Parathyroid adenoma (tissue), 2 donors: ENCODE measurements around the gene GREB1L.

ENCODE experiments used
- H2AFZ ChIP-seq: fragments of 300-600 bp; sonication (generic); one replicate; pipeline ENCODE4 v1.7.0; 2017; ENCODE audit warnings: antibody characterized with exemption, mild to moderate bottlenecking
- H3K27ac ChIP-seq: fragments of 300-600 bp; sonication (generic); one replicate; pipeline ENCODE4 v1.7.0; 2017
- H3K27me3 ChIP-seq: fragments of 300-600 bp; sonication (generic); one replicate; pipeline ENCODE4 v1.7.0; 2017; ENCODE audit warnings: low read length; ENCODE audit not compliant: control insufficient read depth, insufficient read depth
- H3K36me3 ChIP-seq: fragments of 300-600 bp; sonication (generic); one replicate; pipeline ENCODE4 v1.7.0; 2017; ENCODE audit warnings: low read length; ENCODE audit not compliant: control insufficient read depth, insufficient read depth
- H3K4me1 ChIP-seq: fragments of 300-600 bp; sonication (generic); one replicate; pipeline ENCODE4 v1.7.0; 2017; ENCODE audit warnings: control low read depth
- H3K4me2 ChIP-seq: fragments of 300-600 bp; sonication (generic); one replicate; pipeline ENCODE4 v1.7.0; 2017; ENCODE audit warnings: low read length
- H3K4me3 ChIP-seq: fragments of 300-600 bp; sonication (generic); one replicate; pipeline ENCODE4 v1.7.0; 2017; ENCODE audit warnings: low read depth, low read length
- H3K79me2 ChIP-seq: fragments of 300-600 bp; sonication (generic); one replicate; pipeline ENCODE4 v1.7.0; 2017; ENCODE audit warnings: control low read depth
- H3K9ac ChIP-seq: fragments of 300-600 bp; sonication (generic); one replicate; pipeline ENCODE4 v1.7.0; 2017; ENCODE audit warnings: mild to moderate bottlenecking
- H3K9me3 ChIP-seq: fragments of 300-600 bp; sonication (generic); one replicate; pipeline ENCODE4 v1.7.0; 2017; ENCODE audit warnings: low read length; ENCODE audit not compliant: control insufficient read depth
- TF ChIP-seq, protein P1 (sequence below): fragments of 300-600 bp; sonication (generic); IDR thresholded peaks from one replicate; pipeline ENCODE4 v1.7.0; 2017; ENCODE audit warnings: antibody characterized with exemption, mild to moderate bottlenecking
- donor health status: primary hyperparathyroidism.

The GREB1L gene

DNA sequence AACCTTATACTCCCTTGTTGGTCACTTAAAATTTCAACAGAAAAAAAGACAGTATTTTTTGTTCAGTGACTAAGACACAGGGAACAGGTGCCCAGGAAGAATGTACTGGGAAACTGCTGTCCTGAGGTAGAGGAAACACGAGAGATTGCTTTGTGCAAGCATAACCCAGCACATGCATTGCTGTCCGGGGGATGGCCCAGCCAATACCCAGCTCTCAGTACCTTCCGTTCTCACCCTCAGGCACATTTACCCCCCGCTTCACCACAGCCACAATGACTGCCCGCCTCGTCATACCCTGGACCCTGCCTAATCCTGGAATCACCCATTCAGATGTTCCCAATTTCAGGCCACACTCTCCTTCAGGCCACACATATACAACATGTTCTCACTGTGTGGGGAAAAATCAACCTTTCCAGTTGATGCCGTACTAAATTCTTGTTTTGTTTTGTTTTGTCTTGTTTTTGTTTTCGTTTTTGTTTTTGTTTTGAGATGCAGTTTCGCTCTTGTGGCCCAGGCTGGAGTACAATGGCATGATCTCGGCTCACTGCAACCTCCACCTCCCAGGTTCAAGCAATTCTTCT, 217.8 kb downstream of the GREB1L start:
- H3K27me3 ChIP-seq = no peaks in the 10 kb centered on the region
- no peaks in the 10 kb centered on the region for H3K36me3 ChIP-seq
- H3K4me1 ChIP-seq = no peaks in the 10 kb centered on the region
- no peak overlapping the region for H2AFZ ChIP-seq
- no peaks in the 10 kb centered on the region for H3K9me3 ChIP-seq
- TF ChIP-seq, protein P1, sequence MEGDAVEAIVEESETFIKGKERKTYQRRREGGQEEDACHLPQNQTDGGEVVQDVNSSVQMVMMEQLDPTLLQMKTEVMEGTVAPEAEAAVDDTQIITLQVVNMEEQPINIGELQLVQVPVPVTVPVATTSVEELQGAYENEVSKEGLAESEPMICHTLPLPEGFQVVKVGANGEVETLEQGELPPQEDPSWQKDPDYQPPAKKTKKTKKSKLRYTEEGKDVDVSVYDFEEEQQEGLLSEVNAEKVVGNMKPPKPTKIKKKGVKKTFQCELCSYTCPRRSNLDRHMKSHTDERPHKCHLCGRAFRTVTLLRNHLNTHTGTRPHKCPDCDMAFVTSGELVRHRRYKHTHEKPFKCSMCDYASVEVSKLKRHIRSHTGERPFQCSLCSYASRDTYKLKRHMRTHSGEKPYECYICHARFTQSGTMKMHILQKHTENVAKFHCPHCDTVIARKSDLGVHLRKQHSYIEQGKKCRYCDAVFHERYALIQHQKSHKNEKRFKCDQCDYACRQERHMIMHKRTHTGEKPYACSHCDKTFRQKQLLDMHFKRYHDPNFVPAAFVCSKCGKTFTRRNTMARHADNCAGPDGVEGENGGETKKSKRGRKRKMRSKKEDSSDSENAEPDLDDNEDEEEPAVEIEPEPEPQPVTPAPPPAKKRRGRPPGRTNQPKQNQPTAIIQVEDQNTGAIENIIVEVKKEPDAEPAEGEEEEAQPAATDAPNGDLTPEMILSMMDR = no peak
- no peak overlapping the region for H3K4me2 ChIP-seq
- no peak overlapping the region for H3K4me3 ChIP-seq
- no peaks in the 10 kb centered on the region for H3K79me2 ChIP-seq
- no peak overlapping the region for H3K9ac ChIP-seq
- no peak overlapping the region for H3K27ac ChIP-seq

DNA sequence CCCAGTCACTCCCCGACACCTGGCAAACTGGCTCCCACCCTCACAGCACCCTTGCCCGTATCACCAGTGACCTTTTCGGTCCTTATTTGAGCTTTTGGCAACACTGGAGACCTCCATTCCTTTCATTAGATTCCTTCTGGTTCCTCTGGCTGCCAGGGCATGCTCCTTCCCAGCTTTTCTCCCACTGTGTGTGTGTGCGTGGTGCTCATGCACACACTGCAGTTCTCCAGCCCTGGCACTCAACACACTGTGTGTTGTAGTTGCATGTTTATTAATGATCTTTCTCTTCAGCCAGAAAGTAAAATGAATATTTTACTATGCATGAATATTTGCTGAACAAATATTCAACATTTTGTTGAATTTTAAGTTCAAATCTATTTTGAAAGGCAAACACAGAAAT, 219.4 kb downstream of the GREB1L start:
- Histone ChIP-seq H3K79me2 (no peaks in the 10 kb centered on the region), H3K4me2 (no peak overlapping the region), H3K9ac (no peak overlapping the region), H3K4me3 (no peak overlapping the region), H3K36me3 (no peaks in the 10 kb centered on the region), H3K9me3 (no peaks in the 10 kb centered on the region), H3K27me3 (no peaks in the 10 kb centered on the region), H3K27ac (no peak overlapping the region), H2AFZ (no peak overlapping the region), H3K4me1 (no peaks in the 10 kb centered on the region)
- TF ChIP-seq, protein P1 = no peak

DNA sequence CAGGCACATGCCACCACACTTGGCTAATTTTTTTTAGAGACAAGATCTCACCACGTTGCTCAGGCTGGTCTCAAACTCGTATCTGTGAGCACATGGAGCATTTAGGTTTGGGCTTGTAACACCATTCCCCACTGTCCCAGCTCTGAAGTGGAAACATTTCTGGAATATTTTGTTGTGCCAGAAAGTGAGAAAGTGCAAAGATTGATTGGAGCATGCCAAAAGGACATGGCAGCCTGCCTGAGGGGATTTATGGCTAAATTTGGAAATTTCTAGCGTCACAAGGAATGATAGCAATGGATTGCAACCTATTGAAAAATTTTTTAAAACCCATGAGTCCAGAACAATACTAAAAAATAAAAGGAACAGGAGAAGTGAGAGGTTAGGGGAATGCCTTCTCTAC, 221.7 kb downstream of the GREB1L start:
- no peak overlapping the region for H2AFZ ChIP-seq
- H3K79me2 ChIP-seq = no peaks in the 10 kb centered on the region
- no peak overlapping the region for H3K4me2 ChIP-seq
- TF ChIP-seq, protein P1 = no peak
- no peaks in the 10 kb centered on the region for H3K27me3 ChIP-seq
- no peaks in the 10 kb centered on the region for H3K9me3 ChIP-seq
- no peaks in the 10 kb centered on the region for H3K4me1 ChIP-seq
- no peak overlapping the region for H3K27ac ChIP-seq
- H3K36me3 ChIP-seq = no peaks in the 10 kb centered on the region
- no peak overlapping the region for H3K9ac ChIP-seq
- no peak overlapping the region for H3K4me3 ChIP-seq

DNA sequence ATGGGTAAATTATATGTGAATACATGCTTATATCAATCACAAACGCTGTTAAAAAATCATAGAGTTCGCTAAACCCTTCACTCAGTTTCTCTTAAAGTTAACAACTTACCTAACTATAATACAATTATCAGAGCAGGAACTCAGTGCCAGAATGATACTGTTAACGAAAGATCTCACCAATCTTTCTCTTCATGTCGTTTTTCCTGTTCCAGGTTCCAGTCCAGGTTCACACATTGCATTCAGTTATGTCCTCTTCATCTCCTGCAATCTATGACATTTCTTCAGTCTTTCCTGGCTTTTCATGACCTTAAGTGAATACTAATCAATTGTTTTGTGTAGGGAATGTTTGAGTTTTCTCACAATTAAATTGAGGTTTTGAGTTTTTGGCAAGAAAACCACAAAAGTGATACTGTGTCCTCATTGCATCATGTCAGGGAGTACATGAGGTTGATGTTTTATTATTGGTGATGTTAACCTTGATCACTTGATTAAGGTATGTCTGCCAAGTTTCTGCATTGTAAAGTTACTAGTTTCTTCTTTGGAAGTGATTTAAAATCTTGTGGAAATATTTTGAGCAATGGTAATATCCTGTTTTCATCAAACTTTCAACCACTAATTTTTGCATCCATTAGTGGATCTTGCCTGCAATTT, 226.6 kb downstream of the GREB1L start:
- Histone ChIP-seq H3K4me2 (no peak overlapping the region), H3K9me3 (no peaks in the 10 kb centered on the region), H3K9ac (no peak overlapping the region), H3K79me2 (no peaks in the 10 kb centered on the region), H3K27me3 (no peaks in the 10 kb centered on the region), H3K4me3 (no peak overlapping the region), H3K4me1 (no peaks in the 10 kb centered on the region), H3K27ac (no peak overlapping the region), H2AFZ (no peak overlapping the region), H3K36me3 (no peaks in the 10 kb centered on the region)
- TF ChIP-seq, protein P1 = no peak

DNA sequence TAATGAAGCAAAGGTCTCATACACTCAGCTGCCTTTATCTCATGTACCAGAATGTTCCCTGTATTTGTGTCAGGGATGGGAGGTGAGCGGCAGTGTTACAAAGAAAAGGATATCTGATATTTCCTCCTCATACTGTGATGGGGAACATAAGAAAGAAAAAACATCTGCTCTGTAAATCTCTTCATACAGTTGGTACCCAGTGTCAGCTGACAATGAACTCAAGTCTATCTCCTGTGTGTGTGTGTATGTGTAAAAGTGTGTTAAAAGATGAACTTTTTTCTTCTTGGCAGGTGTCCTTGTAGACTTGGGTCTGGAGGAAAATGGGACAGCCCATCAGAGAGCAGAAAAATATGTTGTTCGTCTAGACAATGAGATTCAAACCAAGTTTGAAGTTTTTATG, 230.7 kb downstream of the GREB1L start:
- H3K4me1 ChIP-seq = no peaks in the 10 kb centered on the region
- no peak overlapping the region for H3K27ac ChIP-seq
- H3K79me2 ChIP-seq = no peaks in the 10 kb centered on the region
- no peak overlapping the region for H3K4me3 ChIP-seq
- no peaks in the 10 kb centered on the region for H3K27me3 ChIP-seq
- H3K9ac ChIP-seq = no peak overlapping the region
- H2AFZ ChIP-seq = no peak overlapping the region
- no peaks in the 10 kb centered on the region for H3K9me3 ChIP-seq
- no peak overlapping the region for H3K4me2 ChIP-seq
- TF ChIP-seq, protein P1 = no peak
- no peaks in the 10 kb centered on the region for H3K36me3 ChIP-seq
